Measurements from ENCODE around the gene ALG1L2. TPM values are rescaled to one million over a fixed set of nuclear protein-coding genes. Genes with fewer than 3 reads are reported as not detected.
"Not testable (repeated sequence)": the region's sequence is repeated elsewhere in the genome, so short reads cannot be mapped to it uniquely, and the experiment has no call there.

ALG1L2 gene
- total RNA-seq, 1 donor from 2014 or later: not detected

- no peak for TF ChIP-seq CTCF (conservative IDR thresholded peaks at IDR 0.05; ENCODE audit: low read depth, low read length)
- peak; percentile 79 for DNase-seq (ENCODE audit: low read depth)
- peak overlapping the region; percentile 86 for H3K4me3 ChIP-seq (ENCODE audit: low read depth, low read length)
Observed at GRCh38 chr3:130111185-130111864, 29.7 kb downstream of the ALG1L2 start.

DNA sequence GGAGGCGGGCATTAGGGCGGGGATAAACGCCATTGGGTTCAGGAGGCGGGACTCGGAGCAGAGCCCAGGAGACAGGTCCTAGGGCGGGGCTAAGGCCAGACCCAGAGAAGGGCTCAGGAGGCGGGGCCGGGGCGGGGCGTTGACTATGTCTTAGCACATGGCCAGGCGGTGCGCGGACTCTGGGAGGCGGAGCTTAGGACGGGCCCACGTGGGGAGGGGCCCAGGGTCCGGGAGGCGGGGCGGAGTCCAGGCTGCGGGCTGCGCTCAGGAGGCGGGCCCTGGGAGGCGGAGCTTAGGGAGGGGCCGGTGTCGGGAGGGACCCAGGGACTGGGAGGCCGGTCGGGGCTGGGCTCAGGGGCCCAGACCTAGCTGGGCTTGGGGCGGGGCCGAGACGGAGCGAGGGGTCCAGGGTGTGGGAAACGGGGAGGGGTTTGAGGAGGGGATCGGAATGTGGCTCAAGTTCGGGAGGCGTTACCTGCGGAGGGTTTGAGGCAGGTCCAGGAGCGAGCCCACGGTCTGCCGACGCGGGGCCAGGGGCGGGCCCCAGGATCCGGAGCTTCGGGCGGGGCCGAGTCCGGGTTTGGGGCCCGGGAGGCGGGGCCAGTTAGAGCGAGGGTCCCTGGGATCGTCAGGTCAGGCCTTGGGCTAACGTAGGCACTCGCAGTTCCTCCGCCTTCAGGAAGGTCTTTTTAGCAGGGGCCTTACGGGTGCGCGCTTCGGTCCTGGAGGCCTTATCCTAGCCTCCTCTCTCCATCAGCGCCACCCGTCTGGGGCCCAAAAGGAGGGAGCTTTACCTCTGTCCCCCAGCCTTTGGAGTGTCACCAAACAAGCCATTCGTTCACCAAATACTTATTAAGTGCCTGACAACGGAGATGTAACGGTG is 30.5 kb downstream of the ALG1L2 start:
- DNase-seq (ENCODE audit: low read depth): not testable (repeated sequence)
- peak overlapping the region; percentile 68 for H3K4me3 ChIP-seq (ENCODE audit: low read depth, low read length)

- peak overlapping the region; percentile 68 for H3K4me3 ChIP-seq (ENCODE audit: low read depth, low read length)
- DNase-seq (ENCODE audit: low read depth): not testable (repeated sequence)
Observed at GRCh38 chr3:130112748-130113073, 31.1 kb downstream of the ALG1L2 start.

DNA sequence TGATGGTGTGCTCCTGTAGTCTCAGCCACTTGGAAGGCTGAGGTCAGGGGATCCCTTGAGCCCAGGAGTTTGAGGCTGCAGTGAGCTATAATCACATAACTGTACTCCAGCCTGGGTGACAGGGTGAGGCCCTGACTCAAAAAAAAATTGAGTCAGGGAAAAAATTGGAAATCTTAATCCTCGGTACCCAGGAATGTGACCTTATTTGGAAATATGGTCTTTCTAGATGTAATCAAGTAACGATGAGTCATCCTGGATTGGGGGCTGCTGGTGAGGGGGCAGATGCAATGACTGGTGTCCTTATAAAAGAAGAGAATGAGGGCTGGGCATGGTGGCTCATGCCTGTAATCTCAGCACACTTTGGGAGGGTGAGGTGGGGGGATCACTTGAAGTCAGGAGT is 33.8 kb downstream of the ALG1L2 start:
- not testable (repeated sequence) for H3K4me3 ChIP-seq (ENCODE audit: low read depth, low read length); DNase-seq (ENCODE audit: low read depth)

DNA sequence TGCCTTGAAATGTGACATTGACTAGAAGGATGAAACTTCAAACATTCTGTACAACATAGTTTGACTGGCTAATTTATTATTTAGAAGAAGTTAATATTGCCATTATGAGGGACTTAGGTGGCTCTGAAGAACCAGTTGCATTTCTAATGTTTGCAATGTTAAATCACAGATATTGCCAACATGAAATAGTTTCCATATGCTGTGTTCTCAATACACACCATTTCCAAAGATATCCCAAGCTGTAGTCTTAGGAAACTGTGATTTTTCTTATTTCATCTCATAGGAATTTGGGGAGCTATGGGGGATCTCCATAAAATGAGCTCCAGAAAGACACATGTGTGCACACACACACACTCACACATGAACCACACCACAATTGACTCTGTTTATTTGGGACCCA is 36.3 kb downstream of the ALG1L2 start:
- DNase-seq (ENCODE audit: low read depth): no peak
- H3K4me3 ChIP-seq (ENCODE audit: low read depth, low read length): no peak overlapping the region
- TF ChIP-seq CTCF (conservative IDR thresholded peaks at IDR 0.05; ENCODE audit: low read depth, low read length): no peak

GRCh38 chr3:130119824-130120223 is 38.2 kb downstream of the ALG1L2 start:
- not testable (repeated sequence) for H3K4me3 ChIP-seq (ENCODE audit: low read depth, low read length); DNase-seq (ENCODE audit: low read depth)

DNA sequence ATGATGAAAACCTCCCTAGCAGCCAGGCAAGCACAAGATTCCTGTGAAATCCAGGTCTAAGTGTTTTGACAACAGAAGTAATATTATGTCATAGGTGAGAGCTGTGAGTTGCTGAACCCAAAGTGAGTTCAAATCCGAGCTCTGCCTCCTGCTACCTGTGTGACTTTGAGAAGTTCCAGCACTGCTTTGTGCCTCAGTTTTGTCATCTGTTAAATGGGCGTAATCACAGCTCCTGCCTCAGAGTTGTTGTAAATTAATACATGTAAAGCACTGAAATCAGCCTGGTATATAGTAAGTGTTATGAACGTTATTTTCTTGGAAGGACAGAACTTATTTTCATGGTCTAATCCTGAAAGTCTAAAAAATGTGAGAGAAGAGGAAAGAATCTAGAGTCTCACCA is 38.7 kb downstream of the ALG1L2 start:
- not testable (repeated sequence) for DNase-seq (ENCODE audit: low read depth); H3K4me3 ChIP-seq (ENCODE audit: low read depth, low read length)

GRCh38 chr3:130122891-130123775 is 41.5 kb downstream of the ALG1L2 start:
- not testable (repeated sequence) for H3K4me3 ChIP-seq (ENCODE audit: low read depth, low read length); DNase-seq (ENCODE audit: low read depth)

GRCh38 chr3:130125406-130125805 is 43.8 kb downstream of the ALG1L2 start:
- not testable (repeated sequence) for DNase-seq (ENCODE audit: low read depth); H3K4me3 ChIP-seq (ENCODE audit: low read depth, low read length)

GRCh38 chr3:130136337-130136736 is 54.7 kb downstream of the ALG1L2 start:
- not testable (repeated sequence) for DNase-seq (ENCODE audit: low read depth); H3K4me3 ChIP-seq (ENCODE audit: low read depth, low read length)

DNA sequence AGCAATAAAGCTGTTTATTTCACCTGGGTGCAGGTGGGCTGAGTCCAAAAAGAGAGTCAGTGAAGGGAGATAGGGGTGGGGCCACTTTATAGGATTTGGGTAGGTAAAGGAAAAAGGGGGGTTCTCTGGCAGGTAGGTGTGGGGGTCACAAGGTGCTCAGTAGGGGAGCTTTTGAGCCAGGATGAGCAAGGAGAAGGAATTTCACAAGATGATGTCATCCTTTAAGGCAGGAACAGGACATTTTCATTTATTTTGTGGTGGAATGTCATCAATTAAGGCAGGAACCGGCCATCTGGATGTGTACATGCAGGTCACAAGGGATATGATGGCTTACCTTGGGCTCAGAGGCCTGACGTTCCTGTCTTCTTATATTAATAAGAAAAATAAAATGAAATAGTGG is 56.1 kb downstream of the ALG1L2 start:
- not testable (repeated sequence) for DNase-seq (ENCODE audit: low read depth)

GRCh38 chr3:130138992-130139391 is 57.4 kb downstream of the ALG1L2 start:
- DNase-seq (ENCODE audit: low read depth); H3K4me3 ChIP-seq (ENCODE audit: low read depth, low read length): not testable (repeated sequence)

More for the DNA sequence above, 56.1 kb downstream of the ALG1L2 start:
- not testable (repeated sequence) for H3K4me3 ChIP-seq (ENCODE audit: low read depth, low read length)

DNA sequence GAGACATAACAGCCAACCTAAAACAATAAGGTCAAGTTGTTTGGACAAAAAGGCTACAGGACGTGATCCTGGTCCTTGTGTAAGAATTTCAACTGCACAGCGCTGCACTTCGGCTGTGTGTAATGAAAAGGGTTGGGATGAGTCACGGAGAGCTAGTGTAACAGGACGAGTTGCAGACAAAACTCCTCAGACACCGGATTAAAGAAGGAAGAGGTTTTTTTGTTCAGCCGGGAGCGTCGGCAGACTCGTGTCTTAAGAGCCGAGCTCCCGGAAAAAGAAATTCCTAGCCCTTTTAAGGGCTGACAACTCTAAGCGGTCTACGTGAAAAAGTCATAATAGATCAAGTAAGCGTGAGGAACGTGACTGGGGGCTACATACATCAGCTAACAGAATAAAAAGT is 59.1 kb downstream of the ALG1L2 start:
- not testable (repeated sequence) for H3K4me3 ChIP-seq (ENCODE audit: low read depth, low read length); DNase-seq (ENCODE audit: low read depth)
